K562 (cell line): ENCODE measurements around the gene SPDYE6. TPM values are rescaled to one million over a fixed set of nuclear protein-coding genes. Genes with fewer than 3 reads are reported as not detected.
A peak's percentile ranks its signal among the peaks of the same experiment; 100 is the strongest.

ENCODE experiments used
- BRD4 ChIP-seq: fragments of 200-600 bp; sonication (generic); IDR thresholded peaks from 2 replicates; pipeline ENCODE4 v1.6.1; 2017; ENCODE audit warnings: inconsistent platforms
- CBFA2T2 ChIP-seq: fragments of 450-650 bp; conservative IDR thresholded peaks from 2 replicates; pipeline ENCODE4 v1.6.1; 2017; ENCODE audit warnings: mild to moderate bottlenecking
- GTF2B ChIP-seq: IDR thresholded peaks from 2 replicates; pipeline ENCODE4 v1.6.1; 2011; ENCODE audit not compliant: insufficient read length; ENCODE audit errors: extremely low read depth
- JUNB ChIP-seq: fragments of 450-650 bp; formaldehyde crosslinking; conservative IDR thresholded peaks from 2 replicates; pipeline ENCODE4 v1.4.0; 2020; ENCODE audit warnings: mild to moderate bottlenecking
- REST ChIP-seq, 2 experiments: fragments of 450-650 bp; formaldehyde crosslinking in 1 of 2; IDR thresholded peaks; 2 replicates each; pipeline versions ENCODE4 v1.4.0 to v1.6.1; 2014 to 2020; ENCODE audit warnings: mild to moderate bottlenecking in 2 of 2, borderline replicate concordance in 1 of 2, low read depth in 1 of 2
- SFPQ ChIP-seq: fragments of 200-400 bp; formaldehyde crosslinking; IDR thresholded peaks from 2 replicates; pipeline ENCODE4 v1.6.1; 2017; ENCODE audit warnings: mild to moderate bottlenecking, low read depth, low read length, moderate library complexity
- SP1 ChIP-seq: sonication (generic); formaldehyde crosslinking; IDR thresholded peaks from 2 replicates; pipeline ENCODE4 v1.8.1; 2022; ENCODE audit warnings: mild to moderate bottlenecking, missing genetic modification reagents
- STAG1 ChIP-seq: sonication (generic); formaldehyde crosslinking; IDR thresholded peaks from 2 replicates; pipeline ENCODE4 v1.5.0; 2020; ENCODE audit warnings: missing genetic modification reagents, borderline replicate concordance
- ZNF217 ChIP-seq: sonication (generic); formaldehyde crosslinking; IDR thresholded peaks from 2 replicates; pipeline ENCODE4 v1.8.0; 2022; ENCODE audit warnings: mild to moderate bottlenecking, missing genetic modification reagents
- ZNF324 ChIP-seq: fragments of 250-450 bp; sonication (Bioruptor Pico); IDR thresholded peaks from 2 replicates; pipeline ENCODE4 v1.4.0; 2020; ENCODE audit warnings: mild to moderate bottlenecking
- ZNF561 ChIP-seq: fragments of 450-650 bp; formaldehyde crosslinking; conservative IDR thresholded peaks from 2 replicates; pipeline ENCODE4 v1.4.0; 2020; ENCODE audit warnings: mild to moderate bottlenecking, moderate library complexity
- ZNF639 ChIP-seq, 2 experiments: fragments of 200-800 bp in 1 of 2; sonication (Bioruptor generic) in 1 of 2; sonication (generic) in 1 of 2; formaldehyde crosslinking in 1 of 2; IDR thresholded peaks in 1 of 2; conservative IDR thresholded peaks in 1 of 2; 2 replicates each; pipeline versions ENCODE4 v1.5.0 to v1.6.1; 2016 to 2020; ENCODE audit warnings: missing compliant biosample characterization in 1 of 2, missing genetic modification characterization in 1 of 2, missing genetic modification reagents in 1 of 2
- ZNF696 ChIP-seq: fragments of 250-450 bp; sonication (Bioruptor Pico); conservative IDR thresholded peaks from 2 replicates; pipeline ENCODE4 v1.4.0; 2020; ENCODE audit warnings: mild to moderate bottlenecking, moderate library complexity
- ZNF780A ChIP-seq: fragments of 250-450 bp; sonication (Bioruptor Pico); IDR thresholded peaks from 2 replicates; pipeline ENCODE4 v1.5.0; 2021; ENCODE audit warnings: mild to moderate bottlenecking
- polyA plus RNA-seq, 8 experiments: library from polyadenylated mRNA; depleted of rRNA in 4 of 8; stranded (reverse) in 5 of 8; unstranded in 3 of 8; fragments of >200 nt; fragmentation: Nextera tagmentation in 2 of 8; fragmentation: Illumina TruSeq in 1 of 8; extraction: Ambion mirVana in 2 of 8; extraction: Trizol in 1 of 8; gene quantifications; 2 replicates each; pipeline versions ENCODE4 v1.2.1 to v1.2.3, GENCODE V29; 2011 to 2014; ENCODE audit warnings: inconsistent platforms in 1 of 8, missing spikeins in 1 of 8
- total RNA-seq, 7 experiments: library from RNA; depleted of rRNA in 6 of 7; stranded (reverse); fragments of >200 nt in 6 of 7; fragmentation: Illumina TruSeq in 2 of 7; extraction: Trizol in 2 of 7; gene quantifications; 2 replicates each; pipeline versions ENCODE4 v1.2.1 to v1.2.3, GENCODE V29; 2011 to 2021; ENCODE audit warnings: low replicate concordance in 1 of 7

SPDYE6 gene
- total and polyA plus RNA-seq, 9 of the 15 experiments (the other 6 are each of a cell fraction or from before 2014, with no cell fraction given), result 0.24 to 0.35 TPM; not detected in 7

GRCh38 chr7:102395873-102396709 is 39.8 kb upstream of the SPDYE6 start, which contains the start of gene PRKRIP1 (continued):
- TF ChIP-seq SFPQ (no peak), BRD4 (no peak), JUNB (CRISPR knock-in tag) (no peak), ZNF639 (CRISPR knock-in tag; conservative IDR thresholded peaks at IDR 0.05 in 1 of 2, IDR thresholded peaks at IDR 0.05 in 1 of 2) (0 out of 4 replicates have a peak, but pooled peaks of 1 of the 2 experiments have one; percentile 30), STAG1 (CRISPR knock-in tag) (no peak), SP1 (CRISPR knock-in tag) (peak; percentile 42; the same call in 1 of the 2 replicates), ZNF561 (CRISPR knock-in tag) (no peak), ZNF696 (CRISPR knock-in tag) (no peak), REST (IDR thresholded peaks at IDR 0.05; ENCODE audit: borderline replicate concordance) (no peak), REST (CRISPR knock-in tag; IDR thresholded peaks at IDR 0.05; ENCODE audit: low read depth) (peak; percentile 32; the same call in 1 of the 2 replicates), ZNF780A (no peak), ZNF217 (CRISPR knock-in tag) (no peak), GTF2B (no peak), ZNF324 (CRISPR knock-in tag) (0 out of 2 replicates have a peak, but pooled peaks have one; percentile 30), CBFA2T2 (no peak)
